Epithelial cell of proximal tubule (primary cell): ENCODE measurements around the gene RARB. TPM values are rescaled to one million over a fixed set of nuclear protein-coding genes. Genes with fewer than 3 reads are reported as not detected.

Experiments
- DNase-seq: peaks from one replicate; pipeline ENCODE4 v3.0.0-alpha.2; 2011; ENCODE audit warnings: low read depth
- H3K4me3 ChIP-seq: 2 replicates; pipeline ENCODE4 v1.5.1; 2011; ENCODE audit warnings: low read depth, mild to moderate bottlenecking, low read length
- total RNA-seq: library from RNA; depleted of rRNA; stranded (reverse); fragments of >200 nt; gene quantifications from 2 replicates; pipeline ENCODE4 v1.2.3, GENCODE V29; 2015
- TF ChIP-seq, protein P1 (sequence below): conservative IDR thresholded peaks from 2 replicates; pipeline ENCODE4 v1.5.1; 2012; ENCODE audit warnings: low read depth, mild to moderate bottlenecking, low read length

RARB gene
- total RNA-seq, 1 donor from 2014 or later: 4.6 TPM

DNA sequence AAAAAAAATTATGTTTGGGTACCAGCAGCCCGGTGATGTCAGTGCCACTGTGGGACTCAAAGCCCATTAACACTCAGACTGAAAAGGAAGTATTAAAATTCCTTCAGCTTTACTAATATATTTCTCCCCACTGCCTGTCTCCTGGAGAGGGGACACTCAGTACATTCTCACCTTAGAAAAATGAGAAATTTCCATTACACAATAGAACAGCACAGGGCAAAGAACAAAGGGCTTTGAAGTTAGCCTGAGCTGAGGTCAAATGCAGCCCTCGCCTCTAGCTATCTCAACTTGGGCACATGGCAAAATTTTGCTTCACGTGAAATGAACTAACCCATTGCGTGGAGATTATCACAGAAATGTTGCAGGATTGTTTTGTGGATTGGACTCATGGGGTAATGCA is 80.8 kb downstream of the RARB start:
- DNase-seq: peak; percentile 35
- TF ChIP-seq, protein P1, sequence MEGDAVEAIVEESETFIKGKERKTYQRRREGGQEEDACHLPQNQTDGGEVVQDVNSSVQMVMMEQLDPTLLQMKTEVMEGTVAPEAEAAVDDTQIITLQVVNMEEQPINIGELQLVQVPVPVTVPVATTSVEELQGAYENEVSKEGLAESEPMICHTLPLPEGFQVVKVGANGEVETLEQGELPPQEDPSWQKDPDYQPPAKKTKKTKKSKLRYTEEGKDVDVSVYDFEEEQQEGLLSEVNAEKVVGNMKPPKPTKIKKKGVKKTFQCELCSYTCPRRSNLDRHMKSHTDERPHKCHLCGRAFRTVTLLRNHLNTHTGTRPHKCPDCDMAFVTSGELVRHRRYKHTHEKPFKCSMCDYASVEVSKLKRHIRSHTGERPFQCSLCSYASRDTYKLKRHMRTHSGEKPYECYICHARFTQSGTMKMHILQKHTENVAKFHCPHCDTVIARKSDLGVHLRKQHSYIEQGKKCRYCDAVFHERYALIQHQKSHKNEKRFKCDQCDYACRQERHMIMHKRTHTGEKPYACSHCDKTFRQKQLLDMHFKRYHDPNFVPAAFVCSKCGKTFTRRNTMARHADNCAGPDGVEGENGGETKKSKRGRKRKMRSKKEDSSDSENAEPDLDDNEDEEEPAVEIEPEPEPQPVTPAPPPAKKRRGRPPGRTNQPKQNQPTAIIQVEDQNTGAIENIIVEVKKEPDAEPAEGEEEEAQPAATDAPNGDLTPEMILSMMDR: no peak
- no peak overlapping the region for H3K4me3 ChIP-seq

DNA sequence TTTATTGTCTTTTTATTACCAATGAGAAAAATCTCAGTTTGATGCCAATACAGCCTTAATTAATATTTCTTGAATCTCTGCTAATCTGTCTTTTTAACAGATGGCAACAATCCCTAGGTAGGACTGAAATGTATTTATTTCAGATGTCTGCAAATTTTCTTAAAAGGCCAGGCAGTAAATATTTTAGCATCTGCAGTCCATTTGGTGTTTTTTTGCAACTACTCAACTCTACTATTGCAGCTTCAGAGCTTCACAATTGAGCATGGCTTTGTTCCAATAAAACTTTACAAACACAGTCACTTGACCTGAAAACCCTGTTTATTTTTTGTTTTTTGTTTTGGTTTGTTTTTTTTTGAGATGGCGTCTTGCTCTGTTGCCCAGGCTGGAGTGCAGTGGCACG is 82.7 kb downstream of the RARB start:
- H3K4me3 ChIP-seq: no peak overlapping the region
- TF ChIP-seq, protein P1: no peak
- no peak for DNase-seq

GRCh38 chr3:25511972-25512721 is 84.1 kb downstream of the RARB start:
- H3K4me3 ChIP-seq: no peak overlapping the region
- DNase-seq: no peak
- TF ChIP-seq, protein P1: no peak

DNA sequence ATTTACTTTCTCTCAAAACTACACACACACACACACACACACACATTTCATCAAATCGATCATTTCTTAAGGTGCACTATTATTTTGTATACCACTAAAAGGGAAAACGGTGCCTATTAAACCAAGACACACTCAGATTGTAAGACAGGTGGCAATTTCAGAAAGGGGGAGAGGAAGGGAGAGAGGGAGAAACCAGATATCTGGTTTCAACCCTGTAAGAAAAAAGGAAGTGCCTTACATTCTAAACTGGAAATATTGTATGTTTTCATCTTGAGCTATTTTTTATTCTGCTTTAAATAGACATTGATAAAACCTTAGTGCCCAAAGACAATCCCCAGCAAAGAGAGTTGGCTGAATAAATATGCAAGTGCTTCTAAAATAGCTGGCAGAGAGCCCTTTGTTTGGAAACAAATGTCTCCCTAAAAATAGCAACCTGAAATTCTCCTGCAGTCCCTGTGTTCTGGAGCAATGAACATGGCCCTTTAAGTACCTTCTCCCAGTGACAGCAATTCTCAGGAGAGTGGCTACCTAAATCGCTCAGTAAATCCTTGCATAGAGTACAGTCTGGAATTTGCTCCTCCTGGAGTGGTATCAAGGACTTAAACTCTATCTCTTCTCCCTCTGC is 85.7 kb downstream of the RARB start:
- TF ChIP-seq, protein P1: no peak
- no peak overlapping the region for H3K4me3 ChIP-seq
- DNase-seq: no peak

- DNase-seq: no peak
These were observed 87.1 kb downstream of the RARB start for GRCh38 chr3:25515171-25515570.

DNA sequence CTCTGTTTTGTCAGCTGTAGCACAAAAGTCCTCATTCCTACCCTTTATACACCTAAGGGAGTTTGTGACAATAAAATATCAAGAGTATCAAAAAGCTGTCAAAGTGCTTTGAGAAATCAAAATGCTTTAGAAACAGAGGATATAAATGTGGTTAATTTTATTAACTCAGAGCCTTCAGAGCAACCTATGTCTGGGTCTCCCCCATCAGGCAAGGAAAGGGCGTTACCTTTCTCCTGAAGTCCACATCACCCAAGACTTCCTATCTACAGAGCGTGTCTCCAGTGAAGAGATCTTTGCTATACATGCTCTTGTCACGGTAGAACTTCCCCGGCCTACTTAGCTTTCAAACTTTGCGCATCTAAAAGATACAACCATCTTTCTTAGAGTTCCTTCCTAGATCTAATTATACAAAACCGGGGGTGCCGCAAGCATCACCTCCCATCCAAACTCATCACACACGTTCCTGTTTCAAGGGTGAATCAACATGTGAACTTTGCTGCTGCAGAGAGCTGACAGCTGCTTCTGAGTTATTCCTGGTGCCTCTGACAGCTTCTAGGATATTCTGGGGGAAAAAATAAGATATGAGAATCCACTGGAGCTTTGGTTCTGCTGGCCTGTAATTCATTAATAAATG is 93.0 kb downstream of the RARB start:
- H3K4me3 ChIP-seq: no peak overlapping the region
- DNase-seq: no peak
- TF ChIP-seq, protein P1: peak; percentile 15

More at GRCh38 chr3:25515171-25515570, 87.1 kb downstream of the RARB start:
- TF ChIP-seq, protein P1: no peak
- H3K4me3 ChIP-seq: no peak overlapping the region

DNA sequence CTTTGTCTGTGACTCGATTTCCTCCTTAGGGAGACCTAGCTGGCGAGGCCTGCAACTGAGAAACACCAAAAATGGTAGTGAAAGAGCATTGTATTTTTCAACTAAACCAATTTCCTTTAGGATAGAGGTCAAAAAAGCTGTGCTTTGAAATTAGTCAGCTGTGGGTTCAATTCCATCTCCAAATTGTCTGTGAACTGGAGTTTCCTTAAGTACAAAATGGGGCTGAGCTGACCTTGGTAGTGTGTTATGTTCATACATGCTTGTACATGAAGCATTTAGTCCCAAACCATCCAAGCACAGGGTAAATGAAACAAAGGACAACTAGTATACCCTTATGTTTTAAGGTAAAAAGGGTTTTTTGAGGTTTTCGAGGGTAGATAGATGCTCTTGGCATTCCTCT is 99.3 kb downstream of the RARB start:
- DNase-seq: no peak
- H3K4me3 ChIP-seq: no peak overlapping the region
- TF ChIP-seq, protein P1: no peak
